GM19438 (cell line): ENCODE results near the gene MAGEA10.
"Not testable (repeated sequence)": the region's sequence is repeated elsewhere in the genome, so short reads cannot be mapped to it uniquely, and the experiment has no call there.

Experiments
- ATAC-seq: cut with Tn5 transposase; IDR thresholded peaks from one replicate; pipeline ENCODE4 v1.9.1; 2021; ENCODE audit warnings: low read depth; ENCODE audit not compliant: unreplicated experiment

The MAGEA10 gene

DNA sequence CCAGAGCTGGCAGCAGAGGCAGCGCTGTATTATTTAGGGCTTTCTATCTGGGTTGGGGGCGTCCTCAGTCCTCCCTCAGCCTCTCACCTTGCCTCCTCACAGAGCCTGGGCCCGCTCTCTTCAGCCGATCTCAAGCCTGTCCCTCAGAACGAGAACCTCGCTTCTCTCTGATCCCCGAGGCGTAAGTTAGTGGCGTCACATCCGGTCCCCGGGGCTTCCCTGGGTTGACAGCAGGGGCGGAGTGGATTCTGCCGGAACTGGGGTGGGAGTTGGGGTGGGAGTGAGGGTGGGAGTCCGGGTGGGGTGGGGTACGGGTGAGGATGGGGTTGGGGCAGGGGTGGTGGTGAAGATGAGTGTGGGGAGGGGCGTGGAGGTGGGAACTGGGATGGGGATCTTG is at the start of gene MAGEA10:
Gene MAGEA10, minus strand, starts transcription at position 190 of the 397 bp plus-strand sequence. CDS start 2,957 bp downstream, outside the sequence.
- no peak for ATAC-seq

DNA sequence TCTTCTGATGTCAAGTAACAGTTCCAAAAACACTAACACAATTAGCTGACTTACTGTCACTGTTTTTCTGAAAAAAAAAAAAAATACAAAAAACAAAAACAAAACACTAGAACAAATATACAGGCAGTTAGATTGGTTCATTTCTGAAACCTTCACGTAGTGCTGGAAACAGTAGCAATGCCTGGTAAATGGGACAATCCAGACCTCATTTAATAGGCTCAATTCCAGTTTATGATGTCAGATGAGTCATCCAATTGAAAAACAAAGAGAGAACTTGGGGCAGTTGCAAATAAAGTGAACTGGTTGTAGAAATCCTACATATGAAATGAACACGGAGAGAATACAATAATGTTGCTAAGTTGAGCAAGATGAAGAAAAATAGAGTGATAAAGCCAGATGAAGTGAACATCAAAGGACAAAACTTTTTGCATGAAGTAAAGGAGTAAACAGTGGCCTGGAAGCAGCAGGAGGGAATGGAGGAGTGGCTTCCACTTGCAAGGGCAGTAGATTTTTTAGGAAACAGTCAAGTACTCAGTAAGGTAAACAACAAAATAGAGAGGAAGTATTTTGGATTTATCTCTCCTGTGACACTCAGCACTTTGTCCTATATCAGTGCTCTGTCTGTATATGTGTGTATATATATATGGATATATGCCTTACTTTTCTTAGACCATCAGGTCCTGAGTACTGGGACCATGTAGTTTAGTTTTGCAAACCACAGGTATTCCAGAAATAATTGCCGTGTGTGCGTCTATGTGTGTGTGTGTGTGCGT is 39.3 kb upstream of the MAGEA10 start:
- ATAC-seq = no peak

DNA sequence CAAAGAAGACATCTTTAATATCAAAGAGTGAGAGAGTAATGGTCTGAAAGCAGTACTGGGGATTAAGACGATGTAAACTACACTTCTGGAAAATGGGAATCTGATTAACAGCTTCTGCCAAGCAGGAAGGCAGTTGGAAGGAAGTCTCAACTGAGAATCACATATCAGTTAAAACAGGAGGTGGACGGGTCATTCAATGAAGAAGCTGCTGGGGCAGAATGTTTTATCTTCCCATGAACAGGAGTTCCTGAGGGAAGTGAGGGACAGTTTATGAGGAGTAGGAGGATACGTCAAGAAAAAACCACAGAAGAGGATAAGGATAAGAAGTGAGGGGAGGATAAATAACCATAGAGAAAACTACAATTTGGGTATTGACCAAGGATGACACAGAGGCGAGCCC is 38.7 kb upstream of the MAGEA10 start:
- no peak for ATAC-seq

DNA sequence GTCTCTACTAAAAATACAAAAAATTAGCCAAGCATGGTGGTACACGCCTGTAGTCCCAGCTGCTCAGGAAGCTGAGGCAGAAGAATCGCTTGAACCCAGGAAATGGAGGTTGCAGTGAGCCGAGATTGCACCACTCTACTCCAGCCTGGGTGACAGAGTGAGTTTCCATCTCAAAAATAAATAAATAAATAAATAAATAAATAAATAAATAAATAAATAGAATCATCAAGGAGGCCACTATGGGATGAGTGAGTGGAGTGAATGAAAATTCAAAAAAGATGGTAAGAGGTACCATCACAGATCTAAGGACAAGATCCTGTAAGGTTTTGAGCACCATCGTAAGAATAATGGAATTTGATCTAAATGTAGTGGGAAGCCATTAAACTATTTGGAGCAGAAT is 37.5 kb upstream of the MAGEA10 start:
- not testable (repeated sequence) for ATAC-seq

DNA sequence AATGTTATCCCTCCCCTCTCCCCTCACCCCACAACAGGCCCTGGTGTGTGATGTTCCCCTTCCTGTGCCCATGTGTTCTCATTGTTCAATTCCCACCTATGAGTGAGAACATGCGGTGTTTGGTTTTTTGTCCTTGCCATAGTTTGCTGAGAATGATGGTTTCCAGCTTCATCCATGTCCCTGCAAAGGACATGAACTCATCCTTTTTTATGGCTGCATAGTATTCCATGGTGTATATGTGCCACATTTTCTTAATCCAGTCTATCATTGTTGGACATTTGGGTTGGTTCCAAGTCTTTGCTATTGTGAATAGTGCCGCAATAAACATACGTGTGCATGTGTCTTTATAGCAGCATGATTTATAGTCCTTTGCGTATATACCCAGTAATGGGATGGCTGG is 35.5 kb upstream of the MAGEA10 start:
- not testable (repeated sequence) for ATAC-seq

DNA sequence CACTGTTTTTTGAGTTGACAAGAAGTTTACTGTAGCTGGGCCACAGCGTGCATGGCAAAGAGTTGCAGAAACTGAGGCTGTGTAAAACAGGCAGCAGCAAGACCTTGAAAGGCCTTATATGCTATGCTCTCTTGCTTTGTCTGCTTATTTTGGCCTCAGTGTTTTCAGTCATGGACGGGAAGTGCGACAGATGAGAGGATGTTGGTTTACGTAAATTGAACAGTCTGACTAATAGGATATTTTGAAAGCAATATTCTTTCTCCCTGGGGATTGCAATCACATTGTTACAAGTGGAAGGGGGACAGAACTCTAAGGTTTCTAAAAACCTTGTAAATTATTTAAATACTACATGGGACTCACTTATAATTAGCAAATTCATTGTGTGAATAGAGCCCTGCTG is 32.2 kb upstream of the MAGEA10 start:
- ATAC-seq = no peak

DNA sequence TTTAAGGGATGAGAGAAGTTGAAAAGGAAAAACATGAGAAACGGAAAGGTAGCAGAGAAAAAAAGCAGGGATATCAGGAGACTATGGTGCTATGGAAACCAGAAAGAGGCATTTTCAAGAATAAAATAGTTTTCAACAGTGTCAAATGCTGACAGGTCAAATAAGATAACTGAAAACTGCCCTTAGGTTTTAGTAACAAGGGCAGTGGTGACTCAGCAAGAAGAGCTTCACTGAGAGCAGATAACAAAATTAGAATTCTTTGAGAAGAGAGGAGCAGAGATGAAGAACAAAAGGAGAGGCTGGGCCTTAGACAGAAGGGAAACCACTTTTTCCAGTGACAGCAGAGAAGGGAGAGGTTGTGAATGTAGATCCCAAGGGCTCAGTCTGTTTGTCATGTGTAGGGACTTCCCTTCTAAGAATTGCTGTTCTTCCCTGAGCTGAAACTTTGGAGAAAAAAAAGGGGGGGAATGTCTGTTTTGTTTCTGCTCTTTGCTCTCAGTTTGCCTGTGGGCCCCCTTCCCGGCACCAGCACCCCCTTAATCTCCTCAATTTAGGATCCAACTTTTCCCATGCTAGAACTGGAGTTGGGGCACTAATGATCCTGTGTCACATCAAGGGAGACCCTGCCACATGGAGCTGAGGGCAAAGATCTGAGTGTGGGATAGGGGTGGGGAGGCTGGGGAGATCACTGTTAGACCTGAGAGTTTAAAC is 26.8 kb upstream of the MAGEA10 start:
- ATAC-seq = no peak

DNA sequence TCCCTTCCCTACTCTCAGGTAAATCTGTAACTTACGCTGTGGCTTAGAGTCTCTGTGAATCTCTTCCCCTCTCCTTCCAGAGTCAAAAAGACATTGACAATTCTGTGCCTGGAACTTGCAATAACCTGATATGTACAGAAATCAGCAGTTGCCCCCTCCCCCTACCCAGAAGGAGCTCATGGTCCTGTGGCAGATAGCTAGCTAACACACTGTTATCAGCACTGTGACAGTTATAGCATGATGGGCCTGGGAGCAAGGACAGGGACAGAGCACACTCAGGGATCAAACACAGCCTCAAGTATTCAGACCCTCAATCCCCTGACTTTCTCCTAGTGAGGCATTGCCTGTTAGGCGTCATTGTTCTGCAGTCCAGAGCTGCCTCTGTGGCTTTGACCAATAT is 18.7 kb upstream of the MAGEA10 start:
- ATAC-seq = no peak

DNA sequence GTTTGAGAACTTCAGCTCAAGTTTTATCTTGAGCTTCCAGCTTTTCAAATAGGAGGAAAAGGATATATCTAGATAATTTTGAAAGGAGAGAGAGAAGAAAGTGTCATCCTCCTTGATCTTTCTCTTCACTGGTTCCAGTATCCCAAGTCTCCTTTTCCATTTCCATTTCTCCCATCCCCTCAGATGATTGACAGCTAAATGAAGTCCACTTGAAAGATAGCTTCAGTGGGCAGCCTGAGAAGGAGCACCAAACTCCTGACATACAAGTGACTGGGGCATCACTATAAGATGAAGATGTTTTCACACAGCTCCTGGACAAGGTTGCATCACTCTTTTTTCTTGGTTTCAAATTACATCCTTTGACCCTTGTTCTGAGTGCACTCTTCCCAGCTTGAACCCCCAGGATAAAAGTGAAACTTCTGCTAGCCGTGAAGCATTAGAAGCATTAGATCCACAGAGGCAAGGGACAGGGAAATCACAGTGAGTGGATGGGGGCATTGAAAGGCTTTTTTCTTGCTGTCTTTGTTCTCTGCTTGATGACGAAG is 17.5 kb upstream of the MAGEA10 start:
- ATAC-seq = no peak

DNA sequence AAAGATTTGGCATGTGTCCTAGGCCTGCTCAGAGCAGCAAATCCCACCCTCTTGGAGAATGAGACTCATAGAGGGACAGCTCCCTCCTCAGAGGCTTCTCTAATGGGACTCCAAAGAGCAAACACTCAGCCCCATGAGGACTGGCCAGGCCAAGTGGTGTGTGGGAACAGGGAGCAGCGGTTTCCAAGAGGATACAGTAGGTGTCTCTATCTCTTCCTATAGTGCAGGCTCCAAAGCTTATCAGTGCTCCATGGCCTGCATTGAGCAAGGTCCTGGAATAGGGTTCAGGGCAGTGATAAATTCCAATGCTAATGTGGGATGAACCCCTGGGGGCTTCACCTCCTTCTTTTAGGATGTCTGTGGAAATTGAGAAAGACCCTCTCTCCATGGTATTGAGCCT is 15.7 kb upstream of the MAGEA10 start:
- ATAC-seq = no peak

DNA sequence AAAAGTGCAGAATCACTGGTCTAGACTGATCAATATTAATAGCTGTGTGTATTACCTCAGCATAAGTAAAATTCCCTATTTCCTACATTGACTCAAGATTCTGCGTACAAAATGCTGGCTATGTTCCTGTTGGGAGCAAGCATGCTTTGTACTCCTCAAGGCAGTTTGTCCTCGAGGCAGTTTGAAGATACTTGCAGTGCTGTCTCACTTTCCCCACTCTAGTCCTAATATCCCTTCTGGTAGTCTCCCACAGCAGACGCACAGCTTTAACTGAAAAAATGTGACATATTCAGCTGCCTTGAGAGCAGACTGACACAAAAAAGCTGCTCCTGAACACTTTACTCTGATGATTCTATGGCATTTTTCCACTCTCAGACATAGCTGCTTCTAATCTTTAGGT is 12.9 kb upstream of the MAGEA10 start:
- no peak for ATAC-seq

DNA sequence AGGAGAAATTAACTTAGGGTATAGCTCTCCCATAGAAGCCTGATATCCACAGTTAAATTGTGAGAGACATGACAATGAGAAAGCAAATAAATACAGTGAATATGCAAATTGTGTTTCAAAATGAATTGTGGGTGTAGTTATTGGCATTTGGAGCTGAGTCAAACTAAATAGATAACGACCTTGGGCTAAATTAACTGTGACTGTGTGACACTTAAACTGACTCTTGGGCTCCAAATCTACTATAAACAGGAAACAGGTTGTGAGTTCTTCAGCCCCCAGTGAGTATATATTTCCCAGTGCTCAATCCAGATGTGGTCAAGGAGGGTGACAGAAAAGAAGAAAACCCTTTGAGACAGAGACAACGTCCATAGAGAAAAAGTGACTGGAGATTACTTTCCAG is 11.3 kb upstream of the MAGEA10 start:
- ATAC-seq = no peak

DNA sequence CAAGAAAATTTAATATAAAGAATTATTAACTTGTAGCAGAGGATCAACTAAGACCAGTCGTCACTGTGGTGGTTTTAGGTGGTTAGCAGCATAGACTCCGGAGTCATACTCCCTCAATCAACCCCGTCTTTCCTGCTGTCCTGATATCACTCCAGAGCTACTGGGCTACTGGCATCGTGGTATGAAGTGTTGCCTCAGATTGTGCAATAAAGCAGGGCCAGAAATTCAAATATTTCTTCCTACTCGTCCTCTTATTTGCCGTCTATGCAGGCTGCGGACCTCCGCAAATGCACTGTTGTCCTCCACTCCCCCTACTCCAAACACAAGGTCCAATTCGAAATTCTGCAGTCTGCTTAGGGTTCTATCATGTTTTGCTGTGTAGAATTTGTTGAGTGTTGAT is 1.2 kb upstream of the MAGEA10 start:
- no peak for ATAC-seq

DNA sequence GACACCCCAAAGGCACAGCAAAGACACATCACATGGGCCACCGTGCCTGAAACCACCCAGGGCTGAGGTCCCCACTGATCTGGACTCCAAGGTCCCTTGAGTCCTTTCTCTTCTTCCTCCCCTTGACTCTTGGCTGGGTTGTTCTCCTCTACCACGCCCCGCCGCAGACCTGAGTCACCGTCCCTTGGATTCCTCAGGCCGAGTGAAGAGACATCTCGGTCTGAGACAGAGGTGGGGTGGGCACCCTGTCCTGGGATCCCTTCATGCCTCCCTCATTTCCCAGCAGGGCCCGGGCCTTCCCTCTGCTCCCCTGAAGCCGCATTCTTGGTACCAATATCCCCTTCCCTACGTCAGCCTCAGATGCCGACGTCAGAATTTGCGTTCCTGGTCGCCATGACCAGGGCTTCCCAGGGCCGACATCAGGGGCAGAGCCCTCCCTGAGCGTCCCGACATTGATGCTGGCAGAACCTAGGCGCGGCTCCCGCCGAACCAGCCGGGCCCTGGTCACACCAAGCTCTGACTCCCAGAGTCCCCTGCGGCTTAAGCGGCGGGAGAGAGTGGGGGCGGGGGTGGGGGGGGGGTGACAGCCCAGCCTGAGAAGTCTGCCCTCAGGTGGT is 498 bp downstream of the MAGEA10 start:
- no peak for ATAC-seq

DNA sequence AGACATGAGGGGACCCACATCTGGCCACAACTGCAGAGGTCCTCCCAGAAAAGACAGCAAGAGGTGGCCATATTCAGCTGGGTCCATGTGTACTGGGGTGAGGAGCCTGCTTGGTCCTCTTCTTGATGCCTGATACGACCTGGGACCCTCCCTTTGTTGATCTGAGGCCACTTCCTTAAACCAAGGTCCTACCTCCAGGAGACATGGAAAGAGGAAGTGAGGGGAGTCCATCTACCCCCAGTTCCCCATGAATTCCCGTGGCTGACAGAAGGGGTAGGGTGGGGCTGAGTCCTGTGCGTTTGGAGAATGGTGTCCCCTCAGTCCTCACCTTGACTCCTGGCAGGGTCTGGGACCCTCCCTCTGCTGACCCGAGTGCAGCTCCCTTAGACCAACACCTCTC is 2.1 kb downstream of the MAGEA10 start:
- ATAC-seq = no peak

DNA sequence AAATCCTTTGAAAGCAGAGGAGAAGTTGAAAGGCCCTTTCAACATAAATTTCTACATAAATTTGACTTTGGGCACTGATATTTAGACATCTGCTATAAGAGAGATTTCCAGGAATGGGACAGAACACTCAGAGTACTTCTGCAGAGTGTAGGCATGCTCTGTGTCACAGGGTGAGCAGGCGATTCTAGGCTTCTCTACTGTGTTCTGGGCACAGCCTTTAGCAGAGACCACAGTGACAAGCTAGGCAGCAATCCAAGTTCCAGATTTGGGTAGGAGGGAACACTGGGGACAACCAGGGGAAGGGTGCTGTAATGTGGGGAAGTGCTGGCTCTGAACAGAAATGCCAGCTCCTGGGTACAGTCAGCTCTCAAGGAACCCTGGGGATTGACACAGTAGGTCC is 6.9 kb downstream of the MAGEA10 start:
- no peak for ATAC-seq

DNA sequence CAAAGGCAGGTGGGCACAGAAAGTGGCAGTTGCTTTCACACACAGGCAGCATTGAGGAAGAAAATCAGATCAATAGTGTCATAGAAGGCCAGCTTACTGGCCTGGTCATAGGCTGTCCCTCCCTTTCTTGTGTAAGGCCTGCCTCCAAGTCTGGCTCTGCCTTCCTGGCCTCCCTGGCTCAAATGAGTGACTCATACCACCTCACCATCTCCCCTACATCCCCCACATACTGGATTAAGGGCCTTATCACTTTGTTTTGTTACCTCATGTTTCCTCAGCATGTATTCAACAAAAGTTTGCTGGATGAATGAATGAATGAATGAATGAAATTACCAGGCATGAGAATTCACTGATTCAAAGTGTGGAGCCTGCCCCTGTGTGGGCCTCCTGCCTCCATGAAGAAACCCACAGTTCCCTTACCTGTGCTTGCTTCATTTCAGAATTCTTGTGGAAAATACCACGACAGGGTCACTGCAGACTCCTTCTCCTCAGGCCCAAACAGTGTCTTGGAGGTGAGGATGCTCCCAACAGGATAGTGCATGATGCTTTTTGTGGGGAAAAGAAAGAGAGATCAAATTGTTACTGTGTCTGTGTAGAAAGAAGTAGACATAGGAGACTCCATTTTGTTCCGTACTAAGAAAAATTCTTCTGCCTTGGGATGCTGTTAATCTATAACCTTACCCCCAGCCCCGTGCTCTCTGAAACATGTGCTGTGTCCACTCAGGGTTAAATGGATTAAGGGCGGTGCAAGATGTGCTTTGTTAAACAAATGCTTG is 9.1 kb downstream of the MAGEA10 start:
- ATAC-seq = not testable (repeated sequence)

DNA sequence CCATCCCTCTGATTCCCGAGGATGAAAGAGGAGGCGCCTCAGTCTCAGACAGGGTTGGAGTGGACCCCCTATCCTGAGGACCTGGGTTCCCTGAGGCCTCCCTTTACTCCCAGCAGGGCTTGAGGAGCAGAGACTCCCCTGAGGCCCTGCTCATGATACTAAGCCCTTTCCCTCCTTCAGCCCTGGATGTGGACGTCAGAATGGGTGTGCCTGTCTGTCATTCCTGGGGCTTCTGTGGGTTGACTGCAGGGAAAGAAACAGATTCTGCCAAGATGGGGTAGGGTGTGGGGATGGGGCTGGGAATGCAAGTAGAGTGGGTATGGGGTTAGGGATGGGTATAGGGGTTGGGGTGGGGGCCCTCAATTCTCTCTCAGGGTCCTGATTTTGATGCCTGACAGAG is 21.1 kb downstream of the MAGEA10 start:
- no peak for ATAC-seq

DNA sequence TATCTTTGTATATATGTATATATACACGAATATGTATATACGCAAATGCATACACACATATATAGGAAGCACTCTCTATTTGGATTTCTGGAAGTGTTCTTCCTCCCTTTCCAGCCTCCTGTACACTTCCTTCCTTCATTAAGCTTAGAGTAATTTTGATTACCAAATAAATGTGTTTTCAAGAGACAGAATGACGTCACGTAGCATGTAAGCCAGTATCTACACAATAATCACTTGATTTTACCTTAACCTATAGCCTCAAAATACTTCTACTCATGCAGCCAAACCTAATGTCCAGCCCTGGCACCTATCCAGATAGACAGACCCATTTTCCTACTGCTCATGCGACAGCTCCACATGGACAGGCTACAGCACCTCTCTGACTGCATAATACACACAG is 29.9 kb downstream of the MAGEA10 start:
- no peak for ATAC-seq

DNA sequence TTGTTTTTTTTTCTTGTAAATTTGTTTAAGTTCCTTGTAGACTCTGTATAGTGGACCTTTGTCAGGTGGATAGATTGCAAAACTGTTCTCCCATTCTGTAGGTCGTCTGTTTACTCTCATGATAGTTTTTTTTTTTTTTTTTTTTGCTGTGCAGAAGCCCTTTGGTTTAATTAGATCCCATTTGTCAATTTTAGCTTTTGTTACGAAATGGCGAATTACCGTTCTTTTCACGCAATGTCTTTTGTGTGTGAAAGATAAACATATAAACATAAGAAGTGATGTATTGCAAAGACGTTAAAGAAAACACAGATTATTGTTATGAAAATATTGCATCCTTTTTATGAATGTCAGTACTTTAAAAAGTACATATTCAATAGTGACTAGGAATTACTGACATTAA is 34.5 kb downstream of the MAGEA10 start:
- ATAC-seq = no peak

DNA sequence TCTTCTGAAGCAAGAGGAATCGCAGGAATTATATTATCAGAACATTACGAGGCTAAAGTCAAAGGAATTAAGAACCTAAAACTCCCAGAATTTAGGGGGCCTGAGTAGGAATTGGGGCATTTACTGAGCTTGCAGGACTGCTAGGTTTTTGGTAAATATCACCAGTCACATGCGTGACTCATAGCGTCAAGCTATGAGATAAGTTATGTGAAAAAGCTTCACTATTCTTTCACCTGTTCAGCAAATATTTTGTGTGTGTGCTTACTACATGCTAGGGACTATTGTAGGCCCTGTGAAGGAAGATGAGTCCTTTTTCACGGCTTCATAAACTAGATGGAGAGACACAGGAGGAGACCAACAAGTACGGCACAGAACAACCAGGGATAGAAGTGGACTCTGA is 52.2 kb downstream of the MAGEA10 start:
- no peak for ATAC-seq
